WTC11 (cell line): Measurements from ENCODE around the gene TMPRSS6.

Experiments used
- ATF1 ChIP-seq: sonication (generic); formaldehyde crosslinking; IDR thresholded peaks from 2 replicates; pipeline ENCODE4 v1.8.1; 2023; ENCODE audit warnings: mild to moderate bottlenecking, moderate library complexity, missing genetic modification reagents
- ATF3 ChIP-seq: sonication (generic); formaldehyde crosslinking; conservative IDR thresholded peaks from 2 replicates; pipeline ENCODE4 v1.8.1; 2022; ENCODE audit warnings: mild to moderate bottlenecking, missing genetic modification reagents
- CTCF ChIP-seq: fragments of 200-600 bp; IDR thresholded peaks from 2 replicates; pipeline ENCODE4 v1.8.0; 2022; ENCODE audit warnings: antibody characterized with exemption
- E2F4 ChIP-seq: sonication (generic); formaldehyde crosslinking; IDR thresholded peaks from 2 replicates; pipeline ENCODE4 v1.8.1; 2022; ENCODE audit warnings: low read depth, mild to moderate bottlenecking, moderate library complexity, missing genetic modification reagents, borderline replicate concordance
- ESRRA ChIP-seq: sonication (generic); formaldehyde crosslinking; IDR thresholded peaks from 2 replicates; pipeline ENCODE4 v1.8.1; 2022; ENCODE audit warnings: mild to moderate bottlenecking, missing genetic modification reagents, borderline replicate concordance
- FOXP4 ChIP-seq: sonication (generic); formaldehyde crosslinking; IDR thresholded peaks from 2 replicates; pipeline ENCODE4 v1.8.0; 2022; ENCODE audit warnings: mild to moderate bottlenecking, missing genetic modification reagents
- GABPB1 ChIP-seq: sonication (generic); formaldehyde crosslinking; IDR thresholded peaks from 2 replicates; pipeline ENCODE4 v1.8.1; 2023; ENCODE audit warnings: mild to moderate bottlenecking, missing genetic modification reagents
- IRF1 ChIP-seq: sonication (generic); formaldehyde crosslinking; IDR thresholded peaks from 2 replicates; pipeline ENCODE4 v1.8.0; 2023; ENCODE audit warnings: missing genetic modification reagents
- MYBL2 ChIP-seq: sonication (generic); formaldehyde crosslinking; IDR thresholded peaks from 2 replicates; pipeline ENCODE4 v1.8.1; 2023; ENCODE audit warnings: mild to moderate bottlenecking, moderate library complexity, missing genetic modification reagents
- NFYB ChIP-seq: sonication (generic); formaldehyde crosslinking; conservative IDR thresholded peaks from 2 replicates; pipeline ENCODE4 v1.8.0; 2022; ENCODE audit warnings: low read depth, missing genetic modification reagents
- NR2C2 ChIP-seq: sonication (generic); formaldehyde crosslinking; IDR thresholded peaks from 2 replicates; pipeline ENCODE4 v1.8.0; 2022; ENCODE audit warnings: mild to moderate bottlenecking, missing genetic modification reagents
- NR3C1 ChIP-seq: sonication (generic); formaldehyde crosslinking; conservative IDR thresholded peaks from 2 replicates; pipeline ENCODE4 v1.8.1; 2023; ENCODE audit warnings: low read depth, mild to moderate bottlenecking, missing genetic modification reagents
- SMAD4 ChIP-seq: sonication (generic); formaldehyde crosslinking; IDR thresholded peaks from 2 replicates; pipeline ENCODE4 v1.8.0; 2022; ENCODE audit warnings: mild to moderate bottlenecking, missing genetic modification reagents

- TF ChIP-seq NFYB (CRISPR knock-in tag) (no peak), ATF3 (no peak), CTCF (no peak), IRF1 (CRISPR knock-in tag) (no peak), ATF1 (CRISPR knock-in tag) (no peak), MYBL2 (CRISPR knock-in tag) (no peak), NR3C1 (CRISPR knock-in tag) (no peak), SMAD4 (no peak), E2F4 (CRISPR knock-in tag) (no peak), FOXP4 (no peak), GABPB1 (no peak), ESRRA (no peak), NR2C2 (CRISPR knock-in tag) (no peak)
Observed at GRCh38 chr22:37140686-37141323, 31.3 kb upstream of the TMPRSS6 start.
